KMS-11 (cell line): ENCODE results near the gene MED20.

ENCODE experiments used
- H2AFZ ChIP-seq: fragments of 200-600 bp; sonication (generic); 2 replicates; pipeline ENCODE4 v1.6.1; 2016; ENCODE audit warnings: antibody characterized with exemption, mixed run types, low read depth
- H3K27ac ChIP-seq: fragments of 200-600 bp; sonication (generic); 2 replicates; pipeline ENCODE4 v1.6.1; 2016; ENCODE audit warnings: mild to moderate bottlenecking, mixed run types
- H3K27me3 ChIP-seq: fragments of 200-600 bp; sonication (generic); 2 replicates; pipeline ENCODE4 v1.6.1; 2017; ENCODE audit warnings: mild to moderate bottlenecking, low read depth, mixed run types, moderate library complexity; ENCODE audit not compliant: insufficient read depth
- H3K36me3 ChIP-seq: fragments of 200-600 bp; sonication (generic); 2 replicates; pipeline ENCODE4 v1.6.1; 2017; ENCODE audit warnings: mild to moderate bottlenecking, mixed run types; ENCODE audit not compliant: insufficient read depth
- H3K4me1 ChIP-seq: fragments of 200-600 bp; sonication (generic); 2 replicates; pipeline ENCODE4 v1.6.1; 2016; ENCODE audit warnings: mild to moderate bottlenecking, low read depth, mixed run types; ENCODE audit not compliant: poor library complexity, severe bottlenecking
- H3K4me2 ChIP-seq: fragments of 200-600 bp; sonication (generic); 2 replicates; pipeline ENCODE4 v1.7.0; 2016; ENCODE audit warnings: mild to moderate bottlenecking, mixed run types
- H3K4me3 ChIP-seq: fragments of 200-600 bp; sonication (generic); IDR thresholded peaks from 2 replicates; pipeline ENCODE4 v1.6.1; 2017; ENCODE audit warnings: low read depth, low read length, mixed read lengths; ENCODE audit not compliant: insufficient read depth
- H3K79me2 ChIP-seq: fragments of 200-600 bp; sonication (generic); 2 replicates; pipeline ENCODE4 v1.6.1; 2016; ENCODE audit warnings: low read depth, mixed run types; ENCODE audit not compliant: insufficient read depth
- H3K9ac ChIP-seq: fragments of 200-600 bp; sonication (generic); 2 replicates; pipeline ENCODE4 v1.6.1; 2016; ENCODE audit warnings: mild to moderate bottlenecking, mixed run types
- H4K20me1 ChIP-seq: fragments of 200-600 bp; sonication (generic); 2 replicates; pipeline ENCODE4 v1.6.1; 2016; ENCODE audit warnings: mild to moderate bottlenecking, mixed run types; ENCODE audit not compliant: insufficient read depth
- TF ChIP-seq, protein P1 (sequence below): fragments of 200-600 bp; sonication (generic); conservative IDR thresholded peaks from 2 replicates; pipeline ENCODE4 v1.6.1; 2017; ENCODE audit warnings: low read depth, mild to moderate bottlenecking, antibody characterized with exemption, low read length, moderate library complexity, mixed read lengths

The MED20 gene

DNA sequence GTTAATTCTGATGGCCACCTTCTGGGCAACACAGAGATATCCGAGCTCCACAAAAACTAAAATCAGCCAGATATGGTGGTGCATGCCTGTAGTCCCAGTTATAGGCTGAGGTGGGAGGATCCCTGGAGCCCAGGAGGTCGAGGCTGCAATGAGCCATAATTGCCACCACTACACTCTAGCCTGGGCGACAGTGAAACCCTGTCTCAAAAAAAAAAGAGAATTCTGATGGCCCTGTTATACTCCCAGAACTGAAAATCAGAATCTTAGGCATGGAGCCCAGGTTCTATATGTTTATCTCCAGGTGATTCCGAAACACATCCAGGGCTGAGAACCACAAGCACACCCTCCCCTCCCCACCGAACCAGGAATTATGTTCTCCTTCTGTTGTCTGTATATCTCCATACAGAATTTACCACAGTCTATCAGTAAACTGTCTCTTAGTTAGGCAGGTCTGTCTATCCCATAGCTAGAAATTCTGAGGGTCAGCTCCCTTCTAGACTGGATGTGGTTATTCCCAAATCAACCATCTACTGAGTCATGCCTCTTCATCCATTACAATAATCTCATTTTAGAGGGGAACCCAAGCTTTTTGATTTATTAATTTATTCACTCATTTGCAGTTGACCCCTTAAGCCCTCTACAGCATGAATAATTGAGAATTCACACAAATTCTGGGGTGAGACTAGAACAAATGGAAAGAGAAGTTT is 45.4 kb upstream of the MED20 start:
- Histone ChIP-seq H3K27me3 (no peaks in the 10 kb centered on the region), H2AFZ (no peak overlapping the region), H3K4me1 (peaks cover 10% of the 10 kb centered on the region), H3K27ac (no peak overlapping the region), H4K20me1 (no peaks in the 10 kb centered on the region), H3K4me2 (no peak overlapping the region), H3K36me3 (no peaks in the 10 kb centered on the region), H3K9ac (no peak overlapping the region), H3K4me3 (no peak overlapping the region), H3K79me2 (no peaks in the 10 kb centered on the region)
- TF ChIP-seq, protein P1, sequence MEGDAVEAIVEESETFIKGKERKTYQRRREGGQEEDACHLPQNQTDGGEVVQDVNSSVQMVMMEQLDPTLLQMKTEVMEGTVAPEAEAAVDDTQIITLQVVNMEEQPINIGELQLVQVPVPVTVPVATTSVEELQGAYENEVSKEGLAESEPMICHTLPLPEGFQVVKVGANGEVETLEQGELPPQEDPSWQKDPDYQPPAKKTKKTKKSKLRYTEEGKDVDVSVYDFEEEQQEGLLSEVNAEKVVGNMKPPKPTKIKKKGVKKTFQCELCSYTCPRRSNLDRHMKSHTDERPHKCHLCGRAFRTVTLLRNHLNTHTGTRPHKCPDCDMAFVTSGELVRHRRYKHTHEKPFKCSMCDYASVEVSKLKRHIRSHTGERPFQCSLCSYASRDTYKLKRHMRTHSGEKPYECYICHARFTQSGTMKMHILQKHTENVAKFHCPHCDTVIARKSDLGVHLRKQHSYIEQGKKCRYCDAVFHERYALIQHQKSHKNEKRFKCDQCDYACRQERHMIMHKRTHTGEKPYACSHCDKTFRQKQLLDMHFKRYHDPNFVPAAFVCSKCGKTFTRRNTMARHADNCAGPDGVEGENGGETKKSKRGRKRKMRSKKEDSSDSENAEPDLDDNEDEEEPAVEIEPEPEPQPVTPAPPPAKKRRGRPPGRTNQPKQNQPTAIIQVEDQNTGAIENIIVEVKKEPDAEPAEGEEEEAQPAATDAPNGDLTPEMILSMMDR, result no peak

DNA sequence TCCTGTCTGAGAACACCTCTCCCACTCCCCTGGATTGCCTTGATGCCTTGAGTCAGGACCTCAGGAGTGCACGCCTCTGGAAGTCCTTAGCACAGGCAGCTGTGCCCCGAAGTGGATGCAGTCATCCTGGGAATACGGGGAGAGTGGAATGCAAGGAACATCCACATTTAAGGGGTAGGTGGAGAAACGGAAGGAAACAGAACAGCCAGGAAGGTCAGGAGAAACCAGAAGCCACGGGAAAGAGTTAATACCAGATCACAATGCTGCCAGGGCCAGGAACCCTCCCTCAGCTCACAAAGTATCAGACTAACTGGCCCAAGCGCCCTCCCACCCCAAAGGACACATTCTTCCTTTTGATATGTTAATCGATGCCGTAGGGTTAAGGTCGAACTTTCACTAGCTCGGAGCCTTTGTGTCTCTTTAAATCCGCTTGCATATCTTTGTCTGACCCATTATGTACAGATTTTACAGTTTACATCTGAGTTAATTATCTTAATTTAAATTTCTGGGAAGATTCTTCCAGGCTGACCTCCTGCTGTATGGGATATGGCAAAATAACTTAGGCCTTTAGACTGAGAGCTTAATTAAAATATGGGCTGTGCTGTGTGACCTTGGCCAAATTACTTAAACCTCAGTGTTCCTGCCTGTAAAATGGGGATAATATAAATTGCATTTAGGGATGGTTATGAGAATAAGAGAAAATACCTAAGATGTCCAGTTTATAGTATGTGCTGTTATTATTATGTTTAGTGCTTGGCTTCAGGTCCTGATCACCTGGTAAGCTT is 44.7 kb upstream of the MED20 start:
- no peak overlapping the region for H3K4me3 ChIP-seq
- no peaks in the 10 kb centered on the region for H4K20me1 ChIP-seq
- H3K9ac ChIP-seq, result no peak overlapping the region
- H3K79me2 ChIP-seq, result no peaks in the 10 kb centered on the region
- H2AFZ ChIP-seq, result no peak overlapping the region
- no peak overlapping the region for H3K4me2 ChIP-seq
- TF ChIP-seq, protein P1, result no peak
- H3K27ac ChIP-seq, result no peak overlapping the region
- no peaks in the 10 kb centered on the region for H3K36me3 ChIP-seq
- peaks cover 11% of the 10 kb centered on the region for H3K4me1 ChIP-seq
- no peaks in the 10 kb centered on the region for H3K27me3 ChIP-seq

DNA sequence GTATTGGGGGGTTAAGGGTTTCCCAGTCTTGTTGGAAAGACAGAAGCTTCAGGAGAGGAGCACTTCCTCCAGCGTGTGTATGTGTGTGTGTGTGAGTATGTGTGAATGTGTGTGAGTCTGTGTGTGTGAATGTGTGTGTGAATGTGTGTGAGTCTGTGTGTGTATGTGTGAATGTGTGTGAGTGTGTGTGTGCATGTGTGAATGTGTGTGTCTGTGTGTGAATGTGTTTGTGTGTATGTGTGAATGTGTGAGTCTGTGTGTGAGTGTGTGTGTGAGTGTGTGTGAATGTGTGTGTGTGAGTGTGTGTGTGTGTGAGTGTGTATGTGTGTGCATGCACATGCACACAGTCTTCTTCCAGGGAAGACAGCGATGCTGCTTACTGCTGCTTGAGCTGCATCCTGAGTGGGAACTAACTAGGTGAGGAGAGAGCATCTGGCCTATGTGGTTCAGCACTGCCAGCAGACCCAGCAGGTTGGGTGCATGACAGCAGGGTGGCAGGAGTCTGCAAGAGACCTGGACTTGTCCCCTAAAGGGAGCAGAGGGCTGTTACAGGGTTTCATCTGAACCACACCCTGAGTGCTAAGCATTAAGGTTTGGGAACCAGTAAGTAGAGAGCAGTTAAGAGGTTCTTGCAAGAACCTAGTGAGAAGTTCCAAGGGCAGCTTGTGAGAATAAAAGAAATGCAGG is 43.4 kb upstream of the MED20 start:
- Histone ChIP-seq H3K4me2 (no peak overlapping the region), H3K27me3 (no peaks in the 10 kb centered on the region), H3K36me3 (no peaks in the 10 kb centered on the region), H3K9ac (no peak overlapping the region), H3K4me3 (no peak overlapping the region), H3K27ac (no peak overlapping the region), H3K79me2 (no peaks in the 10 kb centered on the region), H4K20me1 (no peaks in the 10 kb centered on the region), H3K4me1 (peaks cover 11% of the 10 kb centered on the region), H2AFZ (no peak overlapping the region)
- TF ChIP-seq, protein P1, result no peak

DNA sequence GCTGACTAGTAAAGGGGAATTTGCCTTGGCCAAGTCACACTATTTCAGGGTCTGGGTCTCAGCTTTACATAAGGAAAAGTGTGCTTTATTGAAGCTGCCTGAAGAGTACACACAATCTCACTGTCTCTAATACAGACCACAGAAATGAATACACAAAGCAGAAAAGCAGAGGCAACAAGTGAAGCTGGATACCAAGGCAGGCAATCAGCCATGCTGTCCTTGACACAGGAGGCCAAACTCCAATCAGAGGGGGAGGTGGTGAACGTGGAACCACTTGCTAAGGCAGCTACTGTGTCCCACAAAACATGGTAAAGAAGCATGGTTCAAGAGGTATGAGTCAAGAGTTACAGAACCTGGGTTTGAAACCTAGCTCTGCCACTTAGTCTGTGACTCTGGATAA is 42.4 kb upstream of the MED20 start:
- Histone ChIP-seq H3K79me2 (no peaks in the 10 kb centered on the region), H2AFZ (no peak overlapping the region), H3K9ac (no peak overlapping the region), H3K27me3 (no peaks in the 10 kb centered on the region), H3K36me3 (no peaks in the 10 kb centered on the region), H4K20me1 (no peaks in the 10 kb centered on the region), H3K4me2 (no peak overlapping the region), H3K4me3 (no peak overlapping the region), H3K4me1 (peaks cover 11% of the 10 kb centered on the region), H3K27ac (no peak overlapping the region)
- TF ChIP-seq, protein P1, result no peak
